ENCODE measurements around the gene LHX3.

DNA sequence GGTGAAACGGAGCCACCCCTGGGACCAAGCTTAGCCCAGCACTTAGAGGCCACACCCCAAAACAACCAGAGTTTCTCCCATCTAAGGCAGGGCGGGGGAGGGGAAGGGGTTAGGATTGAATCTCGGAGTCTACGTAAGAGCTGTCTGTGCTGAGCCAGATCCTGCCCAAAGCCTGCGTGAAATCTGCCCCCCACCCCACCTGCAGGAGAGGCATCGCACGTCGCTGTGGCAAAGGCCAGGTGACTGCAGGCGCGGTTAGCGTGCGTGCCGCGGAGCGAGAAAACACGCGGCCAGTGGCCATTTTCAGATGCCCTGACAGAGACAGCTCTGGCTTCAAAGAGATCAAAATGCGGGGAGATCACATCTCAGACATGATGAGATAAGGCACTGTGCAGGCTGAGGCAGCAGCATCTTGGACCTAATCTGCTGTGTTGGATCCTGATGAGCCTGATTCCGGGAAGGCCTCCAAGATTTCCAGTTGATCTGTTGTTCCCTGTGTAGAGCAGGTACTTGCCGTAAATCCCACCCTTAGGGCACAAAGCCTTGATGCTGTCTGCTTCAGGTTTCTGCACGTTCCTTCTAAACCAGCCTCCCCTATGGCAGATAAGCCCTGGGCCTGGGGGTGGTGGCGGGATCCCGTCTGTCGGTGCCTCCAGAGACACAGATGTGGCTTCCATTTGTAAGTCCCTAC, 43.2 kb upstream of the LHX3 start:
- TF ChIP-seq, protein P1, sequence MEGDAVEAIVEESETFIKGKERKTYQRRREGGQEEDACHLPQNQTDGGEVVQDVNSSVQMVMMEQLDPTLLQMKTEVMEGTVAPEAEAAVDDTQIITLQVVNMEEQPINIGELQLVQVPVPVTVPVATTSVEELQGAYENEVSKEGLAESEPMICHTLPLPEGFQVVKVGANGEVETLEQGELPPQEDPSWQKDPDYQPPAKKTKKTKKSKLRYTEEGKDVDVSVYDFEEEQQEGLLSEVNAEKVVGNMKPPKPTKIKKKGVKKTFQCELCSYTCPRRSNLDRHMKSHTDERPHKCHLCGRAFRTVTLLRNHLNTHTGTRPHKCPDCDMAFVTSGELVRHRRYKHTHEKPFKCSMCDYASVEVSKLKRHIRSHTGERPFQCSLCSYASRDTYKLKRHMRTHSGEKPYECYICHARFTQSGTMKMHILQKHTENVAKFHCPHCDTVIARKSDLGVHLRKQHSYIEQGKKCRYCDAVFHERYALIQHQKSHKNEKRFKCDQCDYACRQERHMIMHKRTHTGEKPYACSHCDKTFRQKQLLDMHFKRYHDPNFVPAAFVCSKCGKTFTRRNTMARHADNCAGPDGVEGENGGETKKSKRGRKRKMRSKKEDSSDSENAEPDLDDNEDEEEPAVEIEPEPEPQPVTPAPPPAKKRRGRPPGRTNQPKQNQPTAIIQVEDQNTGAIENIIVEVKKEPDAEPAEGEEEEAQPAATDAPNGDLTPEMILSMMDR (IDR thresholded peaks at IDR 0.05), result no peak
- TF ChIP-seq ELF1 (IDR thresholded peaks at IDR 0.05) (no peak), POLR2AphosphoS5 (IDR thresholded peaks at IDR 0.05; ENCODE audit: low read depth, low read length) (no peak), MAX (IDR thresholded peaks at IDR 0.05; ENCODE audit: low read depth) (no peak), PBX3 (IDR thresholded peaks at IDR 0.05) (no peak), REST (IDR thresholded peaks at IDR 0.05; ENCODE audit: low read depth, low read length) (no peak), FOXJ3 (CRISPR knock-in tag; IDR thresholded peaks at IDR 0.05) (no peak), EZH2phosphoT487 (IDR thresholded peaks at IDR 0.05; ENCODE audit: borderline replicate concordance, low read depth) (no peak), TCF12 (IDR thresholded peaks at IDR 0.05) (no peak)
